Stimulated activated CD8-positive, alpha-beta memory T cell treated with anti-CD3 and anti-CD28 coated beads, Interleukin-7, amount 100 ng/mL, for 24 hours (primary cell): ENCODE measurements around the gene FKBP1C.
"Not testable (repeated sequence)": the region's sequence is repeated elsewhere in the genome, so short reads cannot be mapped to it uniquely, and the experiment has no call there.

Experiments used
- DNase-seq: peaks from one replicate; pipeline ENCODE4 v3.0.0-alpha.2; 2020; ENCODE audit warnings: low read depth

FKBP1C gene

GRCh38 chr6:63211343-63211742 lies at the start of gene FKBP1C:
Gene FKBP1C (plus strand): TSS chr6:63211469.
- not testable (repeated sequence) for DNase-seq

DNA sequence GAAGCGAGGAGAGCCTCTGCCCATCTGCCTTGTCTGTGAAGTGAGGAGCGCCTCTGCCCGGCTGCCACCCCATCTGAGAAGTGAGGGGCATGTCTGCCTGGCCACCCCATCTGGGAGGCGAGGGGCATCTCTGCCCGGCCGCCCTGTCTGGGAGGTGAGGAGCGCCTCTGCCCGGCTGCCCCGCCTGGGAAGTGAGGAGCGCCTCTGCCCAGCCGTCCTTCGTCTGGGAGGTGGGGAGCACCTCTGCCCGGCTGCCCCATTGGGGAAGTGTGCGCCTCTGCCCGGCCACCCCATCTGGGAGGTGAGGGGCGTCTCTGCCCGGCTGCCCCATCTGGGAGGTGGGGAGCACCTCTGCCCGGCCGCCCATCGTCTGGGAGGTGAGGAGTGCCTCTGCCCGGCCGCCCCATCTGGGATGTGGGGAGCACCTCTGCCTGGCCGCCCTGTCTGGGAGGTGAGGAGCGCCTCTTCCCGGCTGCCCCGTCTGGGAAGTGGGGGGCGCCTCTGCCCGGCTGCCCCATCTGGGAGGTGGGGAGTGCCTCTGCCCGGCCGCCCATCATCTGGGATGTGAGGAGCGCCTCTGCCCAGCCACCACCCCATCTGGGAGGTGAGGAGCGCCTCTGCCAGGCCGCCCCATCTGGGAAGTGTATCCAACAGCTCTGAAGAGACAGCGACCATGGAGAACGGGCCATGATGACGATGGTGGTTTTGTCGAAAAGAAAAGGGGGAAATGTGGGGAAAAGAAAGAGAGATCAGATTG lies 47.0 kb upstream of the FKBP1C start:
- DNase-seq = not testable (repeated sequence)

GRCh38 chr6:63174173-63174572 lies 37.1 kb upstream of the FKBP1C start:
- no peak for DNase-seq

DNA sequence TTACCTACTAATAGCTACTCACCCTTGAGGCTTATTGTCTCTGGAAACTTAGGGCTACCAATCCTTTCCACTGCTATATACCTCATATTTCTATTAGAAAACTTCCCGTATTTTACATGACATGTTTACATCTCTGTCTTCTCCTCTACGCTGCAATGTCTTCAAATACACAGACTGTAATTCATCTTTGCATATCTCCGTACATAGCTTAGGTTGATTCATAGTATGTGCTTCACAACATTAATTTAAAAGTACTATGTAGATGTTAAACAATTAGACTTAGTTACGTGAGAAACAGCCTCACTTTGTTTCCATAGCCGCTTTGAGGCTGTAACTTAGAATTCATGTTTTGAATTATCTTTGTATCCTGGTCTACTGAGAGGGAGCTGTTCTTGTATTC lies 35.1 kb upstream of the FKBP1C start:
- DNase-seq = no peak

DNA sequence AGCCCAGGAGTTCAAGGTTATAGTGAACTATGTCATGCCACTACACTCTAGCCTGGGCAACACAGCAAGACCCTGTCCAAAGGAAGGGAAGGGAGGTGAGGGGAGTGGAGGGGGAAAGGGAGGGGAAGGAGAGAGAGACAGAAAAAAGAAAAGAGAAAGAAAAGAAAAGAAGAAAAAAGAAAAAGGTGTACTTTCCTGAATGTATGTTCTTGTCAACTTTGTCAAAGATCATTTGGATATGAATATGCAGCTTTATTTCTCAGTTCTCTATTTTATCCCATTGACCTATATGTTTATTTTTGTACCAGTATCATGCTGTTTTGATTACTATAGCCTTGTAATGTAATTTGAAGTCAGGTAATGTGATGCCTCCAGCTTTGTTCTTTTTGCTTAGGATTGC lies 30.9 kb upstream of the FKBP1C start:
- DNase-seq = no peak

DNA sequence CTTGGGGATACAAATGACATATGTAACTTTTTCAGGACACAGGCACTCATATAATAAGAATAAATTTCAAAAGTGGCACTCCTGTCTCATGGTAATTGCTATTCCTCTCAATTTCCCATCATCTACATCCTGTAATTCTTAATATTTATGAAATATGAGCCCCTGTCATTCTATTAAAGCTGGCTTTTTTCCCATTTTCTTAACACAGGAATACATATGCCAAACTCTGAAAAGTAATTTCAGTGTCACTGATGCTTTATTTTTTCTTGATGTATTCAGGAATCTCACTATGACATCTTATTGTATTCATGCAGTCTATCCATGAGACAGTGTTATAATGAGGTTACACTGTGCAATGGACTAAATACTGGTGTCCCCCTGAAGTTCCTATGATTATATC lies 24.3 kb upstream of the FKBP1C start:
- no peak for DNase-seq

DNA sequence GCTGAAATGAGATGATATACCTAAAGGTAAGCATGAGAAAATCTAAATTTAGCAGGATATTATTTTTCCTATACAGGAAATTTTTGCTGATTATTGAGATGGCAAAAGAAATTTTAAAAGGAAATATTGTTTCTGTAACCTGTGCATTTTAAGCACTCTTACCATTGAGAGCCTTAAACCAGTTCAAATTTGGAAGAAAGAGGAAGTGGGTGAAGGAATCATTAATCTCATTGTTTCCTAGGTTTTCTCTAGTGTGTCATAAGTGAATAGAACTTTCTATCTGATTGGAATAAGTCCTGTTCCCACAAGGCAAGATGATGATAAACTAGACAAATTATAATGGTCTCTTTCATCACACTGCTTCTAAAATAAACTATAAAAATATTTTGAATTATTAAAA lies 22.4 kb upstream of the FKBP1C start:
- DNase-seq = no peak

GRCh38 chr6:63193324-63193723 lies 17.9 kb upstream of the FKBP1C start:
- no peak for DNase-seq

- no peak for DNase-seq
Measured at GRCh38 chr6:63197741-63198140, 13.5 kb upstream of the FKBP1C start.

DNA sequence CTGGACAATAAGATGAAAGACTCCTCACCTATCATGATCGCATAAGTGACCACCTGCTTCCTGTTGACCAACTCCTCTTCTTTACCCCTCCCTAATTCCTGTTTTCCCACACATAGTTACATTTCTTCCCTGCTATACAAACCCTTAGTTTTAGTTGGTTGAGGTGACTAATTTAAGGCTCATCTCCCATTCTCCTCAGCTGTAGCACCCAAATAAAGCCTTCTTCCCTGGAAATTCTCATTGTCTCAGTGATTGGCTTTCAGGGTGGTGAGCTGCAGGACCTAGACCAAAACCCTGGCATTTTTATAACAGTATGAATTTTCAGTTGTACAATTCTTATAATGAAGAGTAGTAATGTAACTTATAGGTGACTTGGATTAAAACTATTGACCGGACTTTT lies 2.1 kb downstream of the FKBP1C start:
- no peak for DNase-seq

- DNase-seq = no peak
Measured at GRCh38 chr6:63214816-63215215, 3.5 kb downstream of the FKBP1C start.

DNA sequence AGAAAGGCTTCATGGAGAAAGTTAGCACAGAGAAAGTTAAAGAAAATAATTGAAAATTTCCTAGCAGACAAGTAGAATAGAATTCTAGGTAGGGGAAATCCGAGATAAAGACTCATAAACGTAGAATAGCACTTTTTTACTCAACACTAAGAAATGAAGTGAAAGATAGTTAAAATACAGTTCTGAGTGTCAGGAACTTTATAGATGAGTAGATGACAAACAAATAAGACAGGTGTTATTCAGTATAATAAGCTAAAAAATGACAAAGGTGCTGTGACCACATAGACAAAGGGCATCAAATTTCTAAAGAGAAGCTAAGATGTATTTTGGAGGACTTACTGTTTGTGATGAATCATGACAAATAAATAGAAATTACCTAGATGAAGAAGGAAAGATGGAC lies 12.9 kb downstream of the FKBP1C start:
- no peak for DNase-seq

GRCh38 chr6:63225987-63226386 lies 14.7 kb downstream of the FKBP1C start:
- not testable (repeated sequence) for DNase-seq

DNA sequence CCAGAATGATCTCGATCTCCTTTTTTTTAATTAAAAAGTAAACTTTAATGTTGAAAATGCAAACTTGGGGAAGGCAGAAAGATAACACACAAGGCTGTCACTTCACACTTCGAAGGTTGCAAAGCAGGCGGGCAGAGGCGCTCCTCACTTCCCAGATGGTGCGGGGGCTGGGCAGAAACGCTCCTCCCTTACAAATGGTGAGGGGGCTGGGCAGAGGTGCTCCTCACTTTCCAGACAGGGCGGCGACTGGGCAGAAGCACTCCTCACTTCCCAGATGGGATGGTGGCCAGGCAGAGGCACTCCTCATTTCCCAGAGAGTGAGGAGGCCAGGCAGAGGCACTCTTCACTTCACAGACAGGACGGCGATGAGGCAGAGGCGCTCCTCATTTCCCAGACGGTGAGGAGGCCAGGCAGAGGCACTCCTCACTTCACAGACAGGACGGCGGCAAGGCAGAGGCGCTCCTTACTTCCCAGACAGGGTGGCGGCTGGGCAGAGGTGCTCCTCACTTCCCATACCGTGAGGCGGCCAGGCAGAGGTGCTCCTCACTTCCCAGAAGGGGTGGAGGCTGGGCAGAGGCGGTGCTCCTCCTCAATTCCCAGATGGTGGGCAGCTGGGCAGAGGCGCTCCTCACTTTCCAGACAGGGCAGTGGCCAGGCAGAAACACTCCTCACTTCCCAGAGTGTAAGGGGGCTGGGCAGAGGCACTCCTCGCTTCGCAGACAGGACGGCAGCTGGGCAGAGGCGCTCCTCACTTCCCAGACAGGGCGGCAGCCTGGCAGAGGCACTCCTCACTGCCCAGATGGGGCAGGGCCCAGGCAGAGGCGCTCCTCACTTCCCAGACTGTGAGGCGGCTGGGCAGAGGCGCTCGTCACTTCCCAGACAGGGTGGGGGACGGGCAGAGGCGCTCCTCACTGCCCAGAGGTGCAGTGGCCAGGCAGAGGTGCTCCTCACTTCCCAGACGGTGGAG lies 16.9 kb downstream of the FKBP1C start:
- not testable (repeated sequence) for DNase-seq

DNA sequence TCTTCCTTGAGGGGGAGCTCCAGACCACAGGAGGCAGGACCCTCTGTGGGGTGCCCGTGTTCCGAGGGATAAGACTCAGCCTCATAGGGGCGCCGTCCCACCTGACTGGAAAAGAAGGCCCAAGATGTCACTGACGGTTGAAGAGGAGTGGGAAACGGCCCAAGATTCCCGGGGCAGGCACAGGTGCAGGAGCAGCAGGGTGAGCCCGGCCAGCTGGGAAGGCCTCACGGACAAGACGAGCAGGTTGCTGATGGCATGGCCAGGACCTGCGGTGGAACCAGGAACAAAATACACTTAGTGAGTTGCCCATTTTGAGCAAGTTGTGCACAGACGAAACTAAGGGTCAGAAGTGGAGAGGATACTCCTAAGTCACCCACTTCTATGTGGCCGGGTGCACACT lies 18.8 kb downstream of the FKBP1C start:
- not testable (repeated sequence) for DNase-seq

GRCh38 chr6:63230511-63230910 lies 19.2 kb downstream of the FKBP1C start:
- not testable (repeated sequence) for DNase-seq

- DNase-seq = no peak
Measured at GRCh38 chr6:63236398-63236817, 25.1 kb downstream of the FKBP1C start.

- DNase-seq = no peak
Measured at GRCh38 chr6:63245420-63245819, 34.2 kb downstream of the FKBP1C start.

DNA sequence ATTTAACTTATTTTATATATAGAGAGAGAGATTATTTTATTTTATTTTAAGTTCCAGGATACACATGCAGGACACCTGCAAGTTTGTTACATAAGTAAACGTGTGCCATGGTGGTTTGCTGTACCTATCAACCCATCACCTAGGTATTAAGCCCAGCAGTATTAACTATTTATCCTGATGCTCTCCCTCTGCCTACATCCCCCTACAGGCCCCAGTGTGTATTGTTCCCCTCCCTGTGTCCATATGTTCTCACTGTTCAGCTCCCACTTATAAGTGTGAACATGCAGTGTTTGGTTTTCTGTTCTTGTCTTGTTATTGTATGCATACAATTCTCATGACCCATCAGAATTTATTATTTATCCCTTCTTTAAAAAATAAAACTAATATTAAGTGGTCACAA lies 34.6 kb downstream of the FKBP1C start:
- DNase-seq = no peak

DNA sequence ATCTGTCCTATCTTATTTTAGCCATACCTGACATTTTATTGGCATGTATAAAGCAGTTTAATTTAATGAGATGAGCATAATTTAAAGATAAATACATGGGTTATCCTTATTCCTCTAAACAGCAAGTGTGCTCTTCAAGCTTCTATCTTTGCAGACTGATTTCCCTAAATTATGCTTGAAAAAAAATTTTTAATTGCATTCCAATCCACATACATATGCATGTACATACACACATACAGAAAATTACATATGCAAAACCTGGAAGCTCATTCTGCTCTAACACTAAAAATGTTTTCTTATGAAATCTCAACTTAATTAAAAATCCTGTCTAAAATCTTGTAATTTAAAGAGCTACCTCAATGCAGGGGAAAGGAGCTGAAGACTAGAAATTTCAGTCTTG lies 35.3 kb downstream of the FKBP1C start:
- no peak for DNase-seq

DNA sequence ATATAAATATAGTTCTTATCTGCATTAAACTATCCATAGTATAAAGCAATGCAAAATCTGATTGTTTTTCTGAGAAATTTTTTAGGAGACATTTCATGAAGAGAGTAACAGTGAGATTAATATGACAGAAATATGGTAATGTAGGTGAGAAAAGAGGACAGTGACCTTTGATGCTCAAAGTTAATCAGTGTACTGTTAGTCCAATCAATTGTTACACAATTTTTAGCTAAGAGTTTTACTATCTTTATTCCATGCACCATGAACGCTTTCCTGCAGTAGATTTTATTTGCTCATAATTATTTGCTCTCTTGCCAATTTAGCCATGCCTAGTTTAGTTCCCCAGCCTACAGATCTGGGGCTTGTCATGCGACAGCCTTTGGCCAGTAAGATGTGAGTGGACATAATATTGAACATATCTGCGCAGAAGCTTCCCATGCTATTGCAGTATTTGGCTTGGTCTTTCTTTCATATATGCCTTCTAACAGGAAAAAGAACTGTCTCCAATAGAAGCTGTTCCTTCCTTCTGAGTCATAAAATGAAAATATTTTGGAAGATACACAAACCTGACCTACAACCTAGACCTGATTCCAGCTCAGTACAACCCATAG lies 38.7 kb downstream of the FKBP1C start:
- no peak for DNase-seq

DNA sequence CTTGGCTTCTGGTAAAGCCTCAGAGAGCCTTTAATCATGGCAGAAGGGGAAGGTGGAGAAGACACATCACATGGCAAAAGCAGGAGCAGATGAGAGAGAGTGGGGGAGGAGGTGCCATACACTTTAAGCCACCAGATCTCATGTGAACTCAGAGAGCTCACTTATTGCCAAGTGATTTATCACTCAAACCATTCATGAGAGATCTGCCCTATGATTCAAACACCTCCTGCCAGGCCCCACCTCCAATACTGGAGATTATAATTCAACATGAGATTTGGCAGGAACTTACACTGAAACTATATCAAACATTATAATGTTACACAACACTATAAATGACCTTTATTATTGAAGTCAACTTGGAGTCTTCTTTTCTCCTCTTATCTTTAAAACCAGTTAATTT lies 47.9 kb downstream of the FKBP1C start:
- DNase-seq = no peak

DNA sequence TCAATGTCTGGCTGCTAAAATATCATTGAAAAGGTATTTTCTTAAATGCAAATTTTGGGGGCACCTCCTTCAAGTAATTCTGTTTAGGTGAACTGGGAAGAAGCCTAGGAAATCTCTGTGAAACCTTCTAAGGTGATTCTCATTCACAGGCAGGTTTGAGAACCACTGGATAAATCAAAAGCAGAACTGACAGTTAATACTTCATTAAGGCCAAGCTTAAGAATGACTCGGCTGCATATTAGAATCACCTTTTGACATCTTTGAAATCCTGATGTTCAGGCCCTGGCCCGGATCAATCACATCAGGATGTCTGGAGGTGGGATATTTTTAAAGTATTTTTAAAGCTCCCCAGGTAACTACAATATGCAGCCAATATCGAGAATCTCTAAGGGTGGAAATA lies 50.6 kb downstream of the FKBP1C start:
- no peak for DNase-seq
